Measurements from ENCODE around the gene ANKS1B.
"Not testable (repeated sequence)": the region's sequence is repeated elsewhere in the genome, so short reads cannot be mapped to it uniquely, and the experiment has no call there.

Gene ANKS1B

GRCh38 chr12:99680276-99680675, 304.5 kb downstream of the ANKS1B start:
- DNase-seq, result no peak

GRCh38 chr12:99670635-99671034, 314.1 kb downstream of the ANKS1B start:
- DNase-seq, result no peak

DNA sequence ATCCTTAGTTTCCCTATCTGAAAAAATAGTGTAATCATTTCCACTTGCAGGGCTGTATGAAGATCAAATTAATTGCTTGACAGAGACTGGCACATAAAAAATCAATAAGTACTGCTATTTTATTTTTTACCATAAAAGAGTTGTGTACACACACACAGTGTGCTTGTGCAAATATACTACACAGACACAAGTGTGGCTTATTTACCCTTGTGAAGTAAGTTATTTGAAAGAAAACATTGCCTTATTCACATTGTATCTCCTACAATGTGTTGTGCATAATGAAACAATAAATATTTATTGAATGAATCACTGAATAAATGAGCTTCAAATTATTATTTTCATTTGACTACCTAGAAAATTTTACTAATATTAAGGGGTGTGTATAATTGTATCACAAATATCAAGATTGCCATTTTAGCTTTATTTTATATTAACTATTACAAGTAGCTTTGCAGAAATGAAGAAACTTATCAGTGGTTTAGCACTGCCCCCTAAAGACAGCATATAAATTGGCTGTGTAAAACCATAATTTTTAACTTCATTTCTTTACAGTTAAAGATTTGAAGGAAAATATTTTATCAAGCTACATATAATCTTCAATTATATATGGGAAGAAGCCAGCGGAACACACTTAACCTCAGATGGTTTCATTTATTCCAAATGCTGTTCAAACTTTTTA, 325.9 kb downstream of the ANKS1B start:
- no peak for DNase-seq

DNA sequence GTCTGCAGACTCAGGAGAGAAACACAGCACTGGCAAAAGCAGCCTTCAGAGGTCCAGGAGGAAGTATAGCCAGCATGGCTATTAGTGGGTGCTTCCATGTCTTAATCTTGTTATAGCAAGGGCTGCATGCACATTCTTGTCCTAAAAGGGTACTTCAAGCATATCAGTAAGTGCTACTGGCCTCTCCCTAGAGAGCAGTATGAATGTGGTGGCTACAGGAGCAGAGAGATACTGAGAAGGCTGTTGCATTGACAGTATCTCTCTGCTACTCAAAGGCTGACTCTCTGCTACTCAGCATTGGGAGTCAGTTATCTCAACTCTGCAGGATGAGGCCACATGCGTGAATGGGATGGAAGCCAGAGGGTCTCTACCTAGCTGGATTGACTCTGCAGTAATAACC, 335.2 kb downstream of the ANKS1B start:
- DNase-seq, result no peak

DNA sequence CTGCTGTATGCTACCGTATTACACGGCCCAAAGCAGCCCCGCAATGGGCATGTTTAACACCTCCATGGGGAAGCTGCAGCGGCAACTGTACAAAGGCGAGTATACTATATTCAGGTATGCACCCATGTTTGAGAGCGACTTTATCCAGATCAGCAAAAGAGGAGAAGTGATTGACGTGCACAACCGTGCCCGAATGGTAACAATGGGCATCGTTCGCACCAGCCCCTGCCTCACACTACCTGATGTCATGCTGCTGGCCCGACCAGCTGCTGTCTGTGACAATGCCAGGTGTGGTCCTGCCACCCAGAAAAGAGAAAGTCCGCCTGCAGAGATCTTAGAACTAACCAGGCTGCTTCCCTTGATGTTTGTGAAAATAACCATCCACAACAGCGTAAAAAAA, 336.6 kb downstream of the ANKS1B start:
- DNase-seq, result no peak

- no peak for DNase-seq
These were observed 337.3 kb downstream of the ANKS1B start, which contains the start of gene GARIN6 for GRCh38 chr12:99647453-99647852. Gene GARIN6, plus strand, starts transcription at chr12:99647753. Its CDS starts 422 bp downstream, at chr12:99648175.

DNA sequence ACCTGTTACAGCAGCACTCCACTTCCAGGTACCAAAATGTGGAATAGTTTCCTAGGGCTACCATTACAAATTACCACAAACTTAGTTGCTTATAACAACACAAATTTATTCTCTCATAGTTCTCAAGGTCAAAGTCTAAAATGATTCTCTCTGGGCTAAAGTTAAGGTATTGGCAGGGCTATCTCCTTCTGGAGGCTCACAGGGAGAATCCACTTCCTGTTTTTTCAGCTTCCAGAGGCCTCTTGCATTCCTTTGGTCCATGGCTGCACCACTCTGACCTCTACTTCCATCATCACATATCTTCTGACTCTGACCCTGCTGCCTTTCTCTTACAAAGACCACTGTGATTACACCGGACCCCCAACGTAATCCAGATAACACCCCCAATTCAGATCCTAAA, 340.1 kb downstream of the ANKS1B start:
- DNase-seq, result no peak

DNA sequence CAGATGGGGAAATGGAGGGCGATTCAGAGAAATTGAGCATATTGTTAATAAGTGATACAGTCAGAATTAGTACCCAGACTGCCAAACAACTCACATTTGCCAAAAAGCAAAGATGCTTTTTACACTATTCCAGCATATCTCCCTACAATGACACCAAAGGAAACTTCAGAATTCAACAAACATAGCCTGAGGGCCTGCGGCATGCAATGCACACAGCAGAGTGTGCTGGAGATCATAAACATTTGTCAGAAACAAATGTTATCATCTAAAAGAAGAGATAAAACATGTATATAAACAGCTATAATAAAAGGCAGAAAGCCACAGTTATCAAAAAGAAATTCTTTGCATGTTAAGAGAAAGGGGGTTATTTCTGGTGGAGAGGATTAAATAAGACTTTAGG, 357.3 kb downstream of the ANKS1B start:
- DNase-seq, result no peak

DNA sequence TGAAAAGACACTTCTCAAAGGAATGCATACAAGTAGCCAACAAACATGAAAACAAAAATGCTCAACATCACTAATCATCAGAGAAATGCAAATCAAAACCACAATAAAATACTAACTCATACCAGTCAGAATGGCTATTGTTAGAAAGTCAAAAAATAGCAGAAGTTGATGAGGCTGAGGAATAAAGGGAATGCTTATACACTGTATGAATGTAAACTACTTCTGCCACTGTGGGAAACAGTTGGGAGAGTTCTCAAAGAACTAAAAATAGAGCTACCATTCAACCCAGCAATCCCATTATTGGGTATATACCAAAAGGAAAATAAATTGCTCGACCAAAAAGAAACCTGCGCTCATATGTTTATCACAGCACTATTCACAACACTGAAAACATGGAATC, 360.1 kb downstream of the ANKS1B start:
- DNase-seq, result not testable (repeated sequence)

- DNase-seq, result no peak
These were observed 364.6 kb downstream of the ANKS1B start for GRCh38 chr12:99620159-99620479.

- DNase-seq, result no peak
These were observed 365.2 kb downstream of the ANKS1B start for GRCh38 chr12:99619389-99620158.

DNA sequence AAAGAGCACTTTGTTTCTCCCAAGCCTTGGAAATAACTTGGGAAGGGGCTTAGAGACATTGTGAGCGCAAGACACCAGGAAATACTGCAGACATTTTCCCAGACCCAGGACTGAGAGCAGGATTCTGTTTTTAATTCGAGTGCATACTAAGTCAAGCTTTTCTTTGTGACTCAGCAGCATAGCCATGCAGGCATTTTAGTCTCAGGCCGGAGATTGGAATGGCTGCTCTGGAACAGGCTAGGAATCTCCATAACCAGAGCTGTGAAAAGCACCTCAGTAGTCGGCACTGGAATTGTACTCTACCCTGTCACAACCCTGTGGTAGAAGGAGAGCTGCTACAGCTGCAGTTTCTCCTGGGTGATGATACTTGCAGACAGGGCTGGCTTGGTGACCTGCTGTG, 366.1 kb downstream of the ANKS1B start:
- no peak for DNase-seq

GRCh38 chr12:99611599-99611998, 373.1 kb downstream of the ANKS1B start:
- no peak for DNase-seq

GRCh38 chr12:99611117-99611516, 373.6 kb downstream of the ANKS1B start:
- DNase-seq, result no peak

- DNase-seq, result no peak
These were observed 375.1 kb downstream of the ANKS1B start for GRCh38 chr12:99609455-99610181.

DNA sequence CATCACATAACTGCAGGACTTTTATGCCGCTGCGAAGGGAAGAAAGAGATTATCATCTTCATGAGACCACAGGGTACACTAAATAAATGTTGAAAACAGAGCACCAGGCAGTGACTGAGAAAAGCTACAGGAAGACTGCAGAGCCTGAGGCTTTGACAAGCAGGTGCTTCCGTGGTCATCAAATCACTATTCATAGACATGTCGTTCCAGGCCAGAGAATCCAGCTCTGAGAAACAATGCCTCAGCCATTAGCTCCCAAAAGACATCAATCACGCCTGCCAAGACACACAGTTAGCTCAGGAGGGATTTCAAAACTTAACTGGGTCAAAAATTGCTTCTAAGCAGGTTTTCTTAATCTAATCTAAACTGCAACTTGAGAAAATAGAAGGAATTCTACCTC, 384.3 kb downstream of the ANKS1B start:
- DNase-seq, result no peak

DNA sequence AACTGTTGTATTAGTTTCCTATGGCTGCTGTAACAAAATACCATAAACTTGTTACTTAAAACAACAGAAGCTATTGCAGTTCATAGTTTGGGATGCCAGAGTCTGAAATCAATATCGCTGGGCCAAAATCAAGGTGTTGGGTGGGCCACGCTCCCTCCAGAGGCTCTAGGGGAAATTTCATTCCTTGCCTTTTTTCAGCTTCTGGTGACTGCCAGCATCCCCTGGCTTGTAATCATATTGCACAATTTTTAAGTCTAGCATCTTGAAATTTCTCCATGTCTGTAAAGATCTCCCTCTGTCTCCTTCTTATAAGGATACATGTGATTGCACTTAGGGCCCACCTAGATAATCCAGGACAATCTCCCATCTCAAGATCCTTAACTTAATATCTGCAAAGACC, 386.0 kb downstream of the ANKS1B start:
- DNase-seq, result no peak

- DNase-seq, result no peak
These were observed 388.0 kb downstream of the ANKS1B start for GRCh38 chr12:99596762-99597161.

DNA sequence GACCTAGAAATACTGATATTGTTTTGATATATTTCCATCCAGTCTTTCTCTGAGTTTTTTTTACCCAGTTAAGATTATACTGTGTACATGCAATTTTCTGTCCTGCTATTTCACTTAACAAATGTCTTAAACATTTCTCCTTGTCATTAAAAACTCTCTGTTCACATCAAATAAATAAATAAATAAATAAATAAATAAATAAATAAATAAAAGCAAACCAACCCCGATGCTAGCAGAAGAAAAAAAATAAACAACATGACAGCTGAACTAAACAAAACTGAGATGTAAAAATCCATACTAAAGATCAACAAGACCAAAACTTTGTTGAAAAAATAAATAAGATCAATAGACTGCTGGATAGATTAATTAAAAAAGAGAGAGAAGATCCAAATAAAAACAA, 407.6 kb downstream of the ANKS1B start:
- not testable (repeated sequence) for DNase-seq

DNA sequence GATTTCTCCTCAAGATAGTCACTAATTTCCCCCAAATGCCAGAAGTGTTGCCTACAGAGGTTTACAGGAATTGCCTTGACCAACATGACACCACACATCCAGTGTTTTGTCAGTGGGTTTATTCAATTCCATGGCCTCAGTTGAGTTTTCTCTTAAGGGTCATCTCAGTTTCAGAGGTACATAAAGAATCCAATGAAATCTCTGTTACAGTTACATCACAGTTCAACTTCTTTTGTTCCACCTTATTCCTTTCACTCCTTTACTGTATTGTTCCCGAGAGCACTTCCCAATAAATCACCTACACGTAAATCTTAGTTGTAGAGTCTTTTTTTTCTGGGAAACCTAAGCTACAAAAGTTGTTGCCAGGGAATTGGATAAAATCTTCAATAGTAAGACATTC, 410.8 kb downstream of the ANKS1B start:
- DNase-seq, result no peak

GRCh38 chr12:99567072-99567471, 417.7 kb downstream of the ANKS1B start:
- no peak for DNase-seq

DNA sequence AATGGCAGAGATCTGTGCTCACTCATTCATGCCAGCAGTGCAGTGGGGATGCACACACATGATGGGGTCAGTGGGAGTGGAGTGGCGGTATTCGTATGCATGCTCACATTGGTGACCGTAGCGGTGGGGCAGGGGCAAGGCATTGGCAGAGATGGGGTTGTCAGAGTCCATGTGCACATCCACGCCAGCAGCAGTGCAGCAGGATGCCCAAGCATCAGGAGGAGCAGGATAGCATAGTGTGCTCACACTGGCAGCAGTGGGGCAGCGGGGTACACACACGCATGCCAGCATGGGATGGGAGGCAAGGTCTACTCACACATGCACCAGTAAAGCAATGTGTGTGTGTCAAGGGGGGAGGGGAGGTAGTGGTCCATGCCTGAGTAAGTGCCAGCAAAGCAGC, 426.6 kb downstream of the ANKS1B start:
- DNase-seq, result no peak

- no peak for DNase-seq
These were observed 431.3 kb downstream of the ANKS1B start for GRCh38 chr12:99553461-99553860.

DNA sequence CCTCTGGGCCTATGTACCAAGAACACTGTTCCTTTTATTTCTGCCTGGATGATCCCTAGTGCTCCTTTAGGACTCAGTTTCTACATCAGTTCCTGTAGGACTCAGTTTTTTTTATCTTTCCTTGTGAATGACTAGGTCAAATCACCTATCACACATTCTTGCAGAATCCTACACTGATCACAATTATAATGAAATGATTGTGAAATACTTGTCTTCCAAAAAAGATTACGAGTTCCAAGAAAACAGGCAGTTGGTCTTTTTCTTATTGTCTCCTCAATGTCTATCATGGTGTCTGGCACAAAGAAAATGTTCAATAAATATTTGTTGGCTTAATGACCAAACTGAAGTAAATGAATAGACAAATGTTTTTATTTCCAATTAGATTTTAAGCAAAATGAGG, 432.7 kb downstream of the ANKS1B start:
- no peak for DNase-seq
